ENCODE results near the gene PCDH9.
"Not testable (repeated sequence)": the region's sequence is repeated elsewhere in the genome, so short reads cannot be mapped to it uniquely, and the experiment has no call there.

The PCDH9 gene

GRCh38 chr13:67122251-67122650 lies 107.9 kb downstream of the PCDH9 start:
- no peak for DNase-seq

GRCh38 chr13:67120872-67121531 lies 109.1 kb downstream of the PCDH9 start:
- DNase-seq, result no peak

- DNase-seq, result peak; percentile 14
Measured at GRCh38 chr13:67119481-67119894, 110.6 kb downstream of the PCDH9 start.

- no peak for DNase-seq
Measured at GRCh38 chr13:67118277-67118676, 111.9 kb downstream of the PCDH9 start.

GRCh38 chr13:67117010-67117550 lies 113.1 kb downstream of the PCDH9 start:
- no peak for DNase-seq

GRCh38 chr13:67107979-67108378 lies 122.2 kb downstream of the PCDH9 start:
- no peak for DNase-seq

GRCh38 chr13:67106502-67107057 lies 123.6 kb downstream of the PCDH9 start:
- DNase-seq, result no peak

GRCh38 chr13:67101730-67102467 lies 128.2 kb downstream of the PCDH9 start:
- no peak for DNase-seq

- DNase-seq, result no peak
Measured at GRCh38 chr13:67100730-67101129, 129.4 kb downstream of the PCDH9 start.

- DNase-seq, result no peak
Measured at GRCh38 chr13:67099494-67099893, 130.6 kb downstream of the PCDH9 start.

GRCh38 chr13:67097892-67098452 lies 132.2 kb downstream of the PCDH9 start:
- DNase-seq, result no peak

GRCh38 chr13:67096893-67097292 lies 133.2 kb downstream of the PCDH9 start:
- DNase-seq, result not testable (repeated sequence)

- no peak for DNase-seq
Measured at GRCh38 chr13:67096418-67096817, 133.7 kb downstream of the PCDH9 start.

GRCh38 chr13:67095621-67096020 lies 134.5 kb downstream of the PCDH9 start:
- DNase-seq, result no peak

- DNase-seq, result no peak
Measured at GRCh38 chr13:67094952-67095351, 135.2 kb downstream of the PCDH9 start.

- no peak for DNase-seq
Measured at GRCh38 chr13:67094078-67094477, 136.1 kb downstream of the PCDH9 start.

GRCh38 chr13:67091603-67092002 lies 138.5 kb downstream of the PCDH9 start:
- DNase-seq, result no peak

- no peak for DNase-seq
Measured at GRCh38 chr13:67090856-67091255, 139.3 kb downstream of the PCDH9 start.

- no peak for DNase-seq
Measured at GRCh38 chr13:67087527-67087926, 142.6 kb downstream of the PCDH9 start.

GRCh38 chr13:67086260-67086659 lies 143.9 kb downstream of the PCDH9 start:
- DNase-seq, result no peak

- DNase-seq, result no peak
Measured at GRCh38 chr13:67084066-67084465, 146.1 kb downstream of the PCDH9 start.

GRCh38 chr13:67083519-67083918 lies 146.6 kb downstream of the PCDH9 start:
- no peak for DNase-seq

- no peak for DNase-seq
Measured at GRCh38 chr13:67080351-67080750, 149.8 kb downstream of the PCDH9 start.

- DNase-seq, result no peak
Measured at GRCh38 chr13:67078062-67078461, 152.1 kb downstream of the PCDH9 start.

Data from amniotic stem cell (primary cell).